Measurements from ENCODE around the gene MRGPRF.
"Not testable (repeated sequence)": the region's sequence is repeated elsewhere in the genome, so short reads cannot be mapped to it uniquely, and the experiment has no call there.

The MRGPRF gene

GRCh38 chr11:69001243-69002081 lies 11.6 kb downstream of the MRGPRF start:
- no peak for TF ChIP-seq CTCF (IDR thresholded peaks at IDR 0.05; ENCODE audit: insufficient read depth, low read depth, low read length, missing control alignments)
- no peak for DNase-seq (ENCODE audit: low read depth)
- H3K4me3 ChIP-seq (ENCODE audit: low read length), result no peak overlapping the region

GRCh38 chr11:69000831-69001242 lies 12.2 kb downstream of the MRGPRF start:
- TF ChIP-seq CTCF (IDR thresholded peaks at IDR 0.05; ENCODE audit: insufficient read depth, low read depth, low read length, missing control alignments), result peak; percentile 59
- peak; percentile 74 for DNase-seq (ENCODE audit: low read depth)
- no peak overlapping the region for H3K4me3 ChIP-seq (ENCODE audit: low read length)

GRCh38 chr11:69000391-69000790 lies 12.7 kb downstream of the MRGPRF start:
- TF ChIP-seq CTCF (IDR thresholded peaks at IDR 0.05; ENCODE audit: insufficient read depth, low read depth, low read length, missing control alignments), result no peak
- no peak for DNase-seq (ENCODE audit: low read depth)
- H3K4me3 ChIP-seq (ENCODE audit: low read length), result no peak overlapping the region

- not testable (repeated sequence) for H3K4me3 ChIP-seq (ENCODE audit: low read length); DNase-seq (ENCODE audit: low read depth)
Measured at GRCh38 chr11:68999748-69000355, 13.2 kb downstream of the MRGPRF start.

GRCh38 chr11:68999093-68999747 lies 13.8 kb downstream of the MRGPRF start:
- no peak for DNase-seq (ENCODE audit: low read depth)
- TF ChIP-seq CTCF (IDR thresholded peaks at IDR 0.05; ENCODE audit: insufficient read depth, low read depth, low read length, missing control alignments), result no peak

GRCh38 chr11:68998390-68998911 lies 14.6 kb downstream of the MRGPRF start:
- DNase-seq (ENCODE audit: low read depth), result no peak
- no peak for TF ChIP-seq CTCF (IDR thresholded peaks at IDR 0.05; ENCODE audit: insufficient read depth, low read depth, low read length, missing control alignments)
- H3K4me3 ChIP-seq (ENCODE audit: low read length), result no peak overlapping the region

More at GRCh38 chr11:68999093-68999747, 13.8 kb downstream of the MRGPRF start:
- H3K4me3 ChIP-seq (ENCODE audit: low read length), result no peak overlapping the region

- no peak for DNase-seq (ENCODE audit: low read depth)
- TF ChIP-seq CTCF (IDR thresholded peaks at IDR 0.05; ENCODE audit: insufficient read depth, low read depth, low read length, missing control alignments), result no peak
- no peak overlapping the region for H3K4me3 ChIP-seq (ENCODE audit: low read length)
Measured at GRCh38 chr11:68997995-68998348, 15.1 kb downstream of the MRGPRF start.

All from epithelial cell of esophagus (primary cell).